Activated CD4-positive, alpha-beta T cell treated with anti-CD3 and anti-CD28 coated beads, Interleukin-10, Interleukin-2, amounts not matched to agents 100 ng/mL and 50 ng/mL, durations not matched to agents 16 hours and 8 hours (primary cell): ENCODE measurements around the gene CACNA1D.
"Not testable (repeated sequence)": the region's sequence is repeated elsewhere in the genome, so short reads cannot be mapped to it uniquely, and the experiment has no call there.

Experiments used
- DNase-seq: peaks from one replicate; pipeline ENCODE4 v3.0.0-alpha.2; 2020

The CACNA1D gene

DNA sequence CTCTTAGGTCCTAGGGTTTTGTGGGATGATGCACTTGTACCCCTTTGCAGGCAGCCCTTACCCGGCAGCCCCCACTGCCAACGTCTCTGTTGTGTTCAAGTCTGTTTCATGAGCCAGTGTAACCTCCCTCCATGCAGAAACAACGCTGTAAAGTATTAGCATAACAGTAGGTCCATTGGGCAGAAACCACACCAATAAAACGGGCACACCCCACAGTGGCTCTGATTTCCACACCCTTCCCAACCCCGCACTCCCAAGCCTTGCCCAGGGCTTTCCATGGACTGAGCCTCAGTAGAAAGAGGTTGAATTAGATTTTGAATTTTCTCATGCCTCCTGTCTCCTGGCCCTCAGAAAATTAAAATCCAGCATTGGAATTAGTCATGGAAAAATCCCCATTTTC, 124.5 kb downstream of the CACNA1D start:
- DNase-seq: no peak

GRCh38 chr3:53624061-53624857, 129.8 kb downstream of the CACNA1D start:
- DNase-seq: no peak

GRCh38 chr3:53626876-53627275, 132.5 kb downstream of the CACNA1D start:
- DNase-seq: no peak

GRCh38 chr3:53628536-53629401, 134.4 kb downstream of the CACNA1D start:
- DNase-seq: no peak

- no peak for DNase-seq
Observed at GRCh38 chr3:53629402-53629723, 135.0 kb downstream of the CACNA1D start.

DNA sequence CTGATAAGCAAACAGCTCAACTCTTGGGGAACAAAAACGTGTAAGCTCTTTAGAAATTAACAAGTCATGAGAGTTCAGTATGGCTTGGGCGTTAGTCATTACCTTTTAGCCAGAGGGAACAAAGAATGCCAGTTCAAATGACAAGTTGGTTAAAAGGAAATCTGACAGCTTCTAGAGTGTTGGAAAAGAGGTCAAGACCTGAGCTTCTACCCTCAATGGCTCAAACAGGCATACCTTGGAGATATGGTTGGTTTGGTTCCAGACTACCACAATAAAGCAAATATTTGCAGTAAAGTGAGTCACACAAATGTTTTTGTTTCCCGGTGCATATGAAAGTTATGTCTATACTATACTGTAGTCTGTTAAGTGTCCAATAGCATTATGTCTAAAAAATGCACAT, 136.1 kb downstream of the CACNA1D start:
- no peak for DNase-seq

DNA sequence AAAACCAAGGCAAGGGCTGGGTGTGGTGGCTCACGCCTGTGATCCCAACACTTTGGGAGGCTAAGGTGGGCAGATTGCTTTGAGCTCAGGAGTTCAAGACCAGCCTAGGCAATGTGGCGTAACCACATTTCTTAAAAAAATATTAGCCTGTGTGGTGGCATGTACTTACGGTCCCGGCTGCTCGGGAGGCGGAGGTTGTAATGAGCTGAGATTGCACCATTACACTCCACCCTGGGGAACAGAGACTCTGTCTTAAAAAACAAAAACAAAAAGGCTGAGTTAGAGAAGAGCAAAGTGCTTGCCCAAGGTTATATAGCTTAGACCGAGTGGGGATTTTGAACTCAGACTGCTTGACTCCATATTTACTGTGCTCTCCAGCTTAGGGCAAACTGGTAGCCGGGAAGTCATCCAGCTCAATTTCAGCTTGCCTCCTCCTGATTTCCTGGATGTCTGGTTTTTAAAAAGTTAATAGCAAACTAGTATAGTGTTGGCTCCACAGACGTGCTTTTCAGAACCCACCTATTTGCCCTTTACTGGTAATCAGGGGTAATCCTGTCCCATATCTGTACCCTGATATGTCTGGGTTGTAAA, 138.9 kb downstream of the CACNA1D start:
- DNase-seq: no peak

DNA sequence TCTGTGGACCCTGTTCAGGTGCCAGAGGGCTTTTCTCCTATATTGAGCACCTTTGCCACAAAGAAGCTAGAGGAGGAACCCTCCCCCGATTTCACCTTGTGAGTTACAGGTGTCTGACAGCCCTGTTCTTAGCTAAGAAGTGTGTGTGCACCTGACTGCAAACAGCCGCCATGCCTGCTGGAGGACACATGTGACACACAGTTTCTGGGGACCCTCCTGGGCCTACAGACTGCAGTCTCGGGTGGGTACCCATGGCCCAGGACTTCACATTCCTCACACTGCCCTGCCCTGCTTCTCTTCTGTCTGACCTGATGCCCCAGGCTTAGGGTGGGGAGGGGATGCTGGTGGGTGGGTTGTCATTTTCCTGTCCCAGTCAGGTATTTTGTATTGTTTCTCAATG, 140.6 kb downstream of the CACNA1D start:
- no peak for DNase-seq

DNA sequence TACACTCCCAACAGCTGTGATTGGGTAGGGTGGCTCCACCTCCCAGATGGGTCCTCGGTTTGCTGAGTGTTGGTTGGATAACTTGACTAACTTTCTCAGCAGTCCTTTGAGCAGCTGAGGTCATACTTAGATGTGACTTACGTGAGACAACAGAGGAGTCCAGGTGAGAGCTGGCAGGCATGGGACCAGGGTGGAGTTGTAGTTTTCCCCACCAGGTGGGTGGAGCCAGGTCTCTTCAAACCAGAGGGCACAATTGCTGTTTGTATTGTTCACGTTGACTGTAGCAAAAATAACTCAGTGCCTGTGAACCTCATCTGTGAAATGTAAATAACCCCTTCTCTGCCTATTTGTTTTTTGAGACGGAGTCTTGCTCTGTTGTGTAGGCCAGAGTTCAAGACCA, 144.4 kb downstream of the CACNA1D start:
- not testable (repeated sequence) for DNase-seq

- no peak for DNase-seq
Observed at GRCh38 chr3:53641397-53641796, 147.0 kb downstream of the CACNA1D start.

DNA sequence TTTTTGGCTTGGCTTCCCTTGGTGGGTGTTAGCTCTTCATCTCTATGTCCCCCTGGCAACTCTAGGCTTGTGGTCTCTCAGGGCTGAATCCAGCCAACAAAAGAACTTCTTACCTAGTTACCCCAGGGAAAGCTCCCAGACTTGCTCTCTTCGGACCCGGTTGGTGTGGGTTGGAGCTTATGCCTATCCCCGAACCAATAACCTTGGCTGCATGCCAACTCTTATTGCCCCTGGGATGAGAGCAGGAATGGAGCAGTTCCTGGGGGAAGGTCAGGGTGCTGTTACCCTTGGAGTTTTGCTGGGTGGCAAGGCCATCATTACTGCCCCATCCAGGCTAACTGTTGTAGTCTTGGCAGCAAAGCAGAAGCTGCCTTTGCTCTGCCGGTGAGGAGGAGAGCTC, 147.8 kb downstream of the CACNA1D start:
- DNase-seq: no peak

DNA sequence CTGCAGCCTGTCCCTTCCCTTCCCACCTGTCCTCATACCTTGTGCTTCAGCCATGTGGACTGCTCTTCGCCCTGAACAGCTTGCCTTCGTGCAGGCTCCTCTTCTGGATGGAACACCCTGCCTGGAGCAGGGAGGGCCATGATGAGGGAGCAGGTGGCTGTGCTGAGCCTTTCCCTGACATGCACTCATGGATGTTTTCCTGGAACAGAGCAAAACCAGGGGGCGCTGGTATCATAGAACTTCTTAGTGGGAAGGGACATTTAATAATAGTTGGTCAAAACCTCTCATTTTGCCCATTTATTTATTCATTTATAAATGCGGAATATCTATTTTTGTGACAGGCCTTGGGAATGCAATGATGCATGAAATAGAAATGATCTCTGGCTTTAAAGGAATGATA, 149.3 kb downstream of the CACNA1D start:
- DNase-seq: no peak

DNA sequence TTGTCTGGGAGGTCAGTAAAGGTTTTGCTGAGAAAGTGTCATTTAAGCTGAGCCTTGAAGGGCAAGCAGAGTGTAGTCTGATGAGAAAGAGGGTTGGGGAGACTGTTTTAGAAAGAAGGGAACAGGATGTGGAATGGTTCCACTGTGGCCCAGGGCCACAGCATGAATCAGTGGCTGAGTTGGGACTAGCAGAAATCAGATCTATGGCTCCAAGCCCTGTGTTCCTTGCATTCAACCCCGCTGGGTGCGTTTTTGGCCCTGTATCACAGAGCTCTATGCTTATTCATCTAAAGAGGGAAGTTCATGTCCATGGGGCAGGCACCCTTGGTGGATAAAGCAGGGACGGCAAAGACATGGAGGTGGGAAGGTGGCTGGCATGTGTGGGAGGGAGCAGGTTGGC, 151.3 kb downstream of the CACNA1D start:
- DNase-seq: no peak

DNA sequence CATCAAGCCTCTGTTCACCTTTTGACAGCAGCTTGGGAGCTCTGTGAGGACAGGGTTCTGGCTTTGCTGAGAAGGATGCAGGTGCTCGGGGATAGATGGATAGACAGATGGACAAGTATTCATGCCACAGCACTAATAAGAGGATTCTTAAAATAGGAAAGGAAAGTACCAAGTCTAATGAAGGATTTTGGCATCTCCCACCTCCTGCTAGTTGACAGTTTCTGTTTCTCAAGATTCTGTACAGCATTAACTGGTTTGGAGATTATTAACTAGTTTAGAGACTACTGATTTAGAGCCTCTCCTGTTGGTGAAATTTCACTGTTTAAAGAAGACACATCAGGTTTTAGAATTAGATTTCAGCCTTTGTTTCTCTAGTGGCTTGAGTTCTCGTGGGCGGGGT, 152.3 kb downstream of the CACNA1D start:
- no peak for DNase-seq

DNA sequence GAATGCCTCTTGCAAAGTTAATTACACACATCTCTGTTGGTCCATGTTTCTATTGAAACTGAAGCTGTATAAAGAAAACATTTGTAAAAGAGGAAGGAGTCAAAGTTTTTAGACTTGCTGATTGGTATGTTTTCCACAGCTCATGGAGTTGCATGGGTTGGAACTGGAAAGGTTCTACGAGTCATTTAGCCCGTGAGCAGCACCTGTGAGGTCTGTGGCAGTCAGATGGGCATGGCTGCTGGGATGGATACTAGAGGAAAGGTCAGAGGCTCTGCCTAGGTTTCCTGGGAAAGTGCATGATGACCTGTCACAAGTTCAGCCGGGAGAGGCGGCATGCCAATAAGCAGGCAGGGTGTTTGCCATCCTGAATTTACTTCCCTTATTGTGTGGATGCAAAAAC, 155.4 kb downstream of the CACNA1D start:
- DNase-seq: no peak

GRCh38 chr3:53650424-53650823, 156.0 kb downstream of the CACNA1D start:
- DNase-seq: peak; percentile 77

GRCh38 chr3:53650928-53651661, 156.7 kb downstream of the CACNA1D start:
- peak; percentile 29 for DNase-seq

GRCh38 chr3:53651927-53652326, 157.5 kb downstream of the CACNA1D start:
- no peak for DNase-seq

DNA sequence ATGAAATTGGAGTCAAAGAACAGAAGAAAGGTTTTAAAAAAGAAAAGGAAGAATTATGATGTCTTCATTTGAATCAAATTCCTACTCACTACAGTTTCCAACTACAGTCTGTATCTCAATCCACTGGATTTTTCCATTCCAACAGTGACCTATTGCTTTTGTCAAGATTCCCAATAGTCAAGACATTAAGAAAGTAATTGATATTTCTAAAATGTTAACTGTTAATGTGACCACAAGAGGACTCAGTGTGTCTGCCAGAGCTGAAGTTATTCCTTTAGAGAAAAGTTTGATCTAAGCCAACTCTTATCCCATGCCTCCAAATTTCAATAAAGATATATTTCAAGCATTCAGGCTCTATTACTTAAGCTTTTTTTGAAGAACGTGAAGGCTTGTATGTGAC, 163.2 kb downstream of the CACNA1D start:
- no peak for DNase-seq

GRCh38 chr3:53658613-53659193, 164.3 kb downstream of the CACNA1D start:
- DNase-seq: no peak

- no peak for DNase-seq
Observed at GRCh38 chr3:53659996-53660395, 165.6 kb downstream of the CACNA1D start.

DNA sequence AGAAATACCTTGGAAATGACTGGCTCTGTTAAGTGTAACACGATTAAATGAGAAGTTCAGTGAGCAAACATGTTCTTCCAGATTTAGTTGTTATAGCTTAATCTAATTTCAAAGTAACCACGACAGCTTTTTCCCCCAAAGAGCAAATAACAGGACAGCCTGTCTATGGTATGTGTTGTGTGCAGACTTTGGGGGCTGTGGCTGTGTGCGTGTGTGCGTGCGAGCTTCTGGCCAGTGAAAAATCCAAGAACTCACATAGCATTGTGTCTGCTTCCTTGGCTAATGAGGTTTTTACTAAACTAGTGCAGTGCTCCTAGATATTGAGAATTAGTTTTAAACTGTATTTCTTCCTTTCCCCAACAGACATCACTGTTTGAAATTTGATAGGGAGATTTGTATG, 167.1 kb downstream of the CACNA1D start:
- DNase-seq: no peak

DNA sequence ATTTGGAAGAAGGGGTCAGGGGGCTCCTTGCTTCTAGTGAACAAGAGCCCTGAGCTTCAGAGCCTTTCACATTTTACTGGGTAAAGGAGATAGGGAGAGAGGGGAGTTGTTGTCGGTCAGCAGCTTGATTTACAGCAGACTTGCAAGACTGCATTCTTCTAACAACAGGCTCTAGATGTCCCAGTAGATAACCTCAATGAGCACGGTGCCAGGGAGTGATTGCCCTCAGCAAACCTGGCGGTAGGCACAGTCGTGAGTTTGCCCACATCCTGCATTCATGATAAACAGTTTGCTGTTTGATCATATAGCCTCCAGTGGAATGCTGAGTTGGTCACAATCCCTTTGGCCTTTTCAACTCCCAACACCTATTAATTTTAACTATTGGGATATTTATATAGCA, 170.4 kb downstream of the CACNA1D start:
- DNase-seq: not testable (repeated sequence)
